ENCODE data around the gene JAK1.

DNA sequence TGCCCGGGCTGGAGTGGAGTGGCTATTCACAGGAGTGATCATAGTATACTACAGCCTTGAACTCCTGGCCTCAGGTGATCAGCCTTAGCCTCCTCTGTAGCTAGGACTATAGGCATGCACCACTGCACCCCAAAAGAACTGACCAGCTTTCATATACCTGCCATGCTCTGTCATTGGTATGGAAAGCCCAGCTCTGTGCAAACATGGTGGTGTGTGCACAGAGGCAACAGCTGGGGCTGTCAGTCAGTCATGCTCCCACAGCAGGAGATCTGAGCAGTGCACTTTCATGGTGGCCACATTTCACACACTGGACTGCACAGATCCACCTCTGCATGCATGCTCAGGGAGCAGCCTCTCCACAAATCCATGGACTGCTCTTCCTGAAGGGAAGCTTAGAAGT lies 8.8 kb upstream of the JAK1 start:
- no peak for TF ChIP-seq POLR2A (IDR thresholded peaks at IDR 0.05)
- TF ChIP-seq, protein P1, sequence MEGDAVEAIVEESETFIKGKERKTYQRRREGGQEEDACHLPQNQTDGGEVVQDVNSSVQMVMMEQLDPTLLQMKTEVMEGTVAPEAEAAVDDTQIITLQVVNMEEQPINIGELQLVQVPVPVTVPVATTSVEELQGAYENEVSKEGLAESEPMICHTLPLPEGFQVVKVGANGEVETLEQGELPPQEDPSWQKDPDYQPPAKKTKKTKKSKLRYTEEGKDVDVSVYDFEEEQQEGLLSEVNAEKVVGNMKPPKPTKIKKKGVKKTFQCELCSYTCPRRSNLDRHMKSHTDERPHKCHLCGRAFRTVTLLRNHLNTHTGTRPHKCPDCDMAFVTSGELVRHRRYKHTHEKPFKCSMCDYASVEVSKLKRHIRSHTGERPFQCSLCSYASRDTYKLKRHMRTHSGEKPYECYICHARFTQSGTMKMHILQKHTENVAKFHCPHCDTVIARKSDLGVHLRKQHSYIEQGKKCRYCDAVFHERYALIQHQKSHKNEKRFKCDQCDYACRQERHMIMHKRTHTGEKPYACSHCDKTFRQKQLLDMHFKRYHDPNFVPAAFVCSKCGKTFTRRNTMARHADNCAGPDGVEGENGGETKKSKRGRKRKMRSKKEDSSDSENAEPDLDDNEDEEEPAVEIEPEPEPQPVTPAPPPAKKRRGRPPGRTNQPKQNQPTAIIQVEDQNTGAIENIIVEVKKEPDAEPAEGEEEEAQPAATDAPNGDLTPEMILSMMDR (IDR thresholded peaks at IDR 0.05), result no peak
